ENCODE measurements around the gene COLGALT1. TPM values are rescaled to one million over a fixed set of nuclear protein-coding genes. Genes with fewer than 3 reads are reported as not detected.

COLGALT1 gene
- polyA plus RNA-seq, 1 of the 3 experiments (the other 2 are of a cell fraction), result 83.8 TPM

DNA sequence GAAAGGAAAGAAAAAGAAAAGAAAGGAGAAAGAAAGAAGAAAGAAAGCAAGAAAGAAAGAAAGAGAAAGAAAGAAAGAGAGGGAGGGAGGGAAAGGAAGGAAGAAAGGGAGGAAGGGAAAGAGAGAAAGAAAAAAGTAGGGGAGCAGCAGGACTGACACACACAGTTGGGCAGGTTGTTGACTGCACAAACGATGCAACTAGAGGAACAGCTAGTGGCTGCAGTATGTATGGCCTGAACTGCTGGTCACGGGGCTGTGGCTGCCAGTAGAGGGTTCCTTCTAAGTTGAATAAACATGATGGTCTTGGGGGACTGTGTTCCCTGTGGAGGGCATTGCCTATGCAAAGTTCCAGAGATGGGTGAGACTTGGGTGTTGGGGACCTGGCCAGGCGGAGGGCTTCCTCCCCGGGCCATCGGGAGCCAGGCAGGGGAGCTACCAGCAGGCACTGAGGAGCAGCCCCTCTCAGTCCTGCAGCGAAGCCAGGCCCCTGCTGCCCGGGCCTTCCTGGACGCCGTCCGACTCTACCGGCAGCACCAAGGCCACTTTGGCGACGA lies 16.7 kb upstream of the COLGALT1 start:
- Histone ChIP-seq H3K9me3 (no peaks in the 10 kb centered on the region), H3K9me2 (no peaks in the 10 kb centered on the region), H3K27me3 (ENCODE audit: insufficient read depth) (no peaks in the 10 kb centered on the region), H3K79me2 (ENCODE audit: insufficient read depth) (no peaks in the 10 kb centered on the region), H2AFZ (ENCODE audit: low read depth) (peak overlapping the region; percentile 67; the same call in 1 of the 2 replicates), H3K36me3 (replicated peaks in 1 of 2; ENCODE audit: control insufficient read depth in 1 of 2, insufficient read depth in 2 of 2, low read length in 1 of 2) (no peaks in the 10 kb centered on the region), H3F3A (replicated peaks; ENCODE audit: insufficient read depth) (no peaks in the 10 kb centered on the region), H4K20me1 (ENCODE audit: insufficient read depth) (no peaks in the 10 kb centered on the region), H3K9ac (no peak overlapping the region), H3K4me3 (ENCODE audit: low read depth in 2 of 2, low read length in 1 of 2) (peak overlapping the region; percentile 46 to 59; a peak in 3 of 4 replicates), H3K4me1 (ENCODE audit: control insufficient read depth in 1 of 2, insufficient read depth in 2 of 2, low read depth in 1 of 2, low read length in 1 of 2) (no peaks in the 10 kb centered on the region; a peak in 1 of 4 replicates), H3K4me2 (peak overlapping the region; percentile 89), H3K27ac (ENCODE audit: low read depth in 2 of 2, low read length in 1 of 2) (no peak overlapping the region)
- DNase-seq, result no peak
- ChIA-PET CTCF (interaction anchor here (0.6 to 2.2 kb wide), 10 partner anchors 12 to 68 kb away, joined by 3 to 7 read pairs (median 3); no protein-coding TSS in a partner anchor), POLR2A (interaction anchor here (1.0 kb wide), 1 partner anchor 28 kb away, joined by 3 read pairs; no protein-coding TSS in a partner anchor)
- 6% methylated on average over 2 of the region's 13 CpGs for WGBS (ENCODE audit: low lambda C conversion rate)
- TF ChIP-seq POLR2AphosphoS5 (IDR thresholded peaks at IDR 0.05; ENCODE audit: low read depth, low read length), result no peak
- TF ChIP-seq CHD2 (IDR thresholded peaks at IDR 0.05; ENCODE audit: low read length, partially characterized antibody), result no peak
- TF ChIP-seq RAD21 (IDR thresholded peaks at IDR 0.05; ENCODE audit: low read length), result no peak
- no peak for TF ChIP-seq GATA2 (CRISPR knock-in tag; IDR thresholded peaks at IDR 0.05)
- TF ChIP-seq NRF1 (IDR thresholded peaks at IDR 0.05; ENCODE audit: low read depth, low read length), result no peak
- no peak for TF ChIP-seq FOSL2 (IDR thresholded peaks at IDR 0.05; ENCODE audit: borderline replicate concordance, low read depth)
- TF ChIP-seq RFX5 (IDR thresholded peaks at IDR 0.05; ENCODE audit: low read length), result no peak
- no peak for TF ChIP-seq ELF1 (IDR thresholded peaks at IDR 0.05)
- no peak for TF ChIP-seq MXI1 (IDR thresholded peaks at IDR 0.05; ENCODE audit: low read depth, low read length)
- TF ChIP-seq SMC3 (IDR thresholded peaks at IDR 0.05; ENCODE audit: low read depth, low read length), result no peak
- no peak for TF ChIP-seq TAF1 (IDR thresholded peaks at IDR 0.05; ENCODE audit: borderline replicate concordance, low read depth, low read length)
- TF ChIP-seq RCOR1 (IDR thresholded peaks at IDR 0.05; ENCODE audit: low read length), result no peak
- TF ChIP-seq ZBTB33 (IDR thresholded peaks at IDR 0.05; ENCODE audit: borderline replicate concordance, low read depth), result no peak
- TF ChIP-seq, protein P1, sequence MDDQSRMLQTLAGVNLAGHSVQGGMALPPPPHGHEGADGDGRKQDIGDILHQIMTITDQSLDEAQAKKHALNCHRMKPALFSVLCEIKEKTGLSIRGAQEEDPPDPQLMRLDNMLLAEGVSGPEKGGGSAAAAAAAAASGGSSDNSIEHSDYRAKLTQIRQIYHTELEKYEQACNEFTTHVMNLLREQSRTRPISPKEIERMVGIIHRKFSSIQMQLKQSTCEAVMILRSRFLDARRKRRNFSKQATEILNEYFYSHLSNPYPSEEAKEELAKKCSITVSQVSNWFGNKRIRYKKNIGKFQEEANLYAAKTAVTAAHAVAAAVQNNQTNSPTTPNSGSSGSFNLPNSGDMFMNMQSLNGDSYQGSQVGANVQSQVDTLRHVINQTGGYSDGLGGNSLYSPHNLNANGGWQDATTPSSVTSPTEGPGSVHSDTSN (IDR thresholded peaks at IDR 0.05), result no peak
- TF ChIP-seq, protein P2, sequence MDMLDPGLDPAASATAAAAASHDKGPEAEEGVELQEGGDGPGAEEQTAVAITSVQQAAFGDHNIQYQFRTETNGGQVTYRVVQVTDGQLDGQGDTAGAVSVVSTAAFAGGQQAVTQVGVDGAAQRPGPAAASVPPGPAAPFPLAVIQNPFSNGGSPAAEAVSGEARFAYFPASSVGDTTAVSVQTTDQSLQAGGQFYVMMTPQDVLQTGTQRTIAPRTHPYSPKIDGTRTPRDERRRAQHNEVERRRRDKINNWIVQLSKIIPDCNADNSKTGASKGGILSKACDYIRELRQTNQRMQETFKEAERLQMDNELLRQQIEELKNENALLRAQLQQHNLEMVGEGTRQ (IDR thresholded peaks at IDR 0.05; ENCODE audit: borderline replicate concordance, low read depth, low read length), result no peak
- TF ChIP-seq EZH2phosphoT487 (IDR thresholded peaks at IDR 0.05; ENCODE audit: borderline replicate concordance, low read depth), result no peak
- no peak for TF ChIP-seq FOXM1 (IDR thresholded peaks at IDR 0.05; ENCODE audit: low read depth)
- TF ChIP-seq YY1 (IDR thresholded peaks at IDR 0.05; ENCODE audit: low read depth), result no peak
- TF ChIP-seq EP300 (IDR thresholded peaks at IDR 0.05; ENCODE audit: borderline replicate concordance in 1 of 2, low read depth in 1 of 2, low read length in 1 of 2), result no peak
- TF ChIP-seq RXRA (IDR thresholded peaks at IDR 0.05; ENCODE audit: borderline replicate concordance, low read depth), result no peak

Data from SK-N-SH (cell line).